Myocyte (in vitro differentiated cells): Measurements from ENCODE around the gene TSPAN10. TPM values are rescaled to one million over a fixed set of nuclear protein-coding genes. Genes with fewer than 3 reads are reported as not detected.
"Not testable (repeated sequence)": the region's sequence is repeated elsewhere in the genome, so short reads cannot be mapped to it uniquely, and the experiment has no call there.

Source experiments
- DNase-seq: peaks from one replicate; pipeline ENCODE4 v3.0.0-alpha.2; 2012; ENCODE audit warnings: low read depth
- total RNA-seq: library from RNA; depleted of rRNA; stranded (reverse); fragments of >200 nt; gene quantifications from 2 replicates; pipeline ENCODE4 v1.2.3, GENCODE V29; 2014

Gene TSPAN10
- total RNA-seq, 1 donor from 2014 or later, result 10.6 TPM

DNA sequence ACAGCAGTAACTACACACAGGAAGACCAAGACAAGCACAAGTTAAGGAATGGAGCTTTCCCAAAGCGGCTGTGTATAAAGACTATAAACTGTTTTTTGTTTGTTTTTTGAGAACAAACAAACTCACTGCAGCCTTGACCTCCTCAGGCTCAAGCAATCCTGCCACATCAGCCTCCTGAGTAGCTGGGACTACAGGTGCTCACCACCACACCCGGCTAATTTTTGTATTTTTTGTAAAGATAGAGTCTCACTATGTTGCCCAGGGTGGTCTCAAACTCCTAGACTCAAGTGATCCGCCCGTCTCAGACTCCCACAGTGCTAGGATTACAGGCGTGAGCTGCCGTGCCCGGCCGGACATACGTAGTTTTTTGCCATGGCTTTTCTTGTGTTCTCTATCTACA, 23.4 kb downstream of the TSPAN10 start:
- no peak for DNase-seq

- DNase-seq, result no peak
Observed at GRCh38 chr17:81662002-81662401, 25.0 kb downstream of the TSPAN10 start.

- DNase-seq, result peak; percentile 64
Observed at GRCh38 chr17:81664051-81664470, 27.1 kb downstream of the TSPAN10 start.

DNA sequence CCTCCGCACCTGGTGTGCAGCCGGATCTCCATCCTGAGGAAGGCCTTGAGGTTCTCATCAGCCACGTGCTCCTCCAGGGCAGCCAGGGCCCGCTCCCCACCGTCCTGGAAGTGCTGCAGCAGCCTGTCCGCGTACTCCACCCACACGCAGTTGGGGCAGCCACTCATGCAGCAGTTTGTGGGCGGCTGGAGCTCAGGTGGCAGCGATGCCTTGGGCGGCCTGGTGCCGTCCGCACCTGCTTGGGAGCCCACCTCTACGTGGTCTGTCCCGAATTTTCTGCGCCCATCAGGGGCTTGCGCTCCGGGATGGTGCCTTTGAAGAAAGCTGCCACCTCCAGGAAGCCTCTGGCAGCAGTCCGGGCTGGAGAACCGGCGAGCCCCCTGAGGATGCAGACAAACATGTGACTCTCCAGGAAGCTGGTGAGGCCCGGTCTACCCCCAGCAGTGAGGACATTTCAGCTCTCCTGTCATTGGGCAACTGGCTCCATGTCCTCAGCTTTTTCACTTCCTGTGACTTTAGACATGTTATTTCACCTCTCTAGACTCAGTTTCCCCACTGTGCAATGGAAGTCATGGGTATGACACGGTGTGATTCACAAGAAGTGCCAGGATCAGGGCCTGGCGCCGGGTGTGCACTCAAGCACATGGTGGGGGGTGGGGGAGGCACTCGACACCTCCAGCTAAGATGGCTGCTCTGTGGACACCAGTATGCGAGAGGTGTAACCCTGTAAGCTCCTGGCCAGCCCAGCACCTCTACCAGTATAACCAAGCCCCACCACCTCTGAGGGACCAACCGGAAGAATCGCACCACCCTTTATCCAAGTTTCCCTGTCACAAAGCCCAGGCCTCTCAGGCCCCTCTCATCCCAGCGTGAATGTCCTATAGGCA, 28.5 kb downstream of the TSPAN10 start:
- DNase-seq, result no peak

DNA sequence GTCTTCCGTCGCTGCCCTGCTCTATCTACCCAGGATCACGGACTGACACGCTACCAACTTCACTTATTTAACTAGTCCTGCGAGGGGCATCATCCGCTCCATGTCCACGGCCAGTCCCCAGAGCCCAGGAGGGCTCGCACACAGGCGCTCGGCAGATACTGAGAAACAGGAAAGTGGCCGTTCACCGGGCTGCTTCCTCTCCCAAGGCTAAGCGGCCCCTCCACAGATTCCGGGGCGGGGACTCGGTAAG, 29.0 kb downstream of the TSPAN10 start:
- DNase-seq, result no peak

- DNase-seq, result peak; percentile 96
Observed at GRCh38 chr17:81666342-81667191, 29.6 kb downstream of the TSPAN10 start, which contains the start of the genes CCDC137 and OXLD1. Gene CCDC137, plus strand, starts transcription at chr17:81666737. Its CDS starts 30 bp downstream, at chr17:81666767. Gene OXLD1, minus strand, starts transcription at chr17:81666605. Its CDS starts 28 bp downstream, at chr17:81666577.

GRCh38 chr17:81667754-81668153, 30.8 kb downstream of the TSPAN10 start:
- DNase-seq, result no peak

GRCh38 chr17:81672504-81672903, 35.5 kb downstream of the TSPAN10 start:
- no peak for DNase-seq

DNA sequence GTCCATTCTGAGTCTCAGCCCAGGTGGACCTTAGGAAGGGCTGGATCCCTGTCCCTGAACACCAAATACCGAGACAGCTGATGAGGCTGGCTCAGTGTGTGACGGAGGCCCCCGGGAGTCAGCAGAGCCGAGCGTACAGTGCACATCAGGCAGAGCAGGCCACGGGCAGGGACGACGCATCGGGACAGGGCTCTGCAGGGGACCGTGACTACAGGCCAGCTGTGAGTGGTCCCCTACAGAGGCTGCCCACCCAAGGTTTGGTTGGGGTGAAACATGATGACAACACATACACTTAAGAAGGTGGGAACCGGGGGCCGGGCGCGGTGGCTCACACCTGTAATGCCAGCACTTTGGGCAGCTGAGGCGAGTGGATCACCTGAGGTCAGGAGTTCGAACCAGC, 36.0 kb downstream of the TSPAN10 start:
- no peak for DNase-seq

DNA sequence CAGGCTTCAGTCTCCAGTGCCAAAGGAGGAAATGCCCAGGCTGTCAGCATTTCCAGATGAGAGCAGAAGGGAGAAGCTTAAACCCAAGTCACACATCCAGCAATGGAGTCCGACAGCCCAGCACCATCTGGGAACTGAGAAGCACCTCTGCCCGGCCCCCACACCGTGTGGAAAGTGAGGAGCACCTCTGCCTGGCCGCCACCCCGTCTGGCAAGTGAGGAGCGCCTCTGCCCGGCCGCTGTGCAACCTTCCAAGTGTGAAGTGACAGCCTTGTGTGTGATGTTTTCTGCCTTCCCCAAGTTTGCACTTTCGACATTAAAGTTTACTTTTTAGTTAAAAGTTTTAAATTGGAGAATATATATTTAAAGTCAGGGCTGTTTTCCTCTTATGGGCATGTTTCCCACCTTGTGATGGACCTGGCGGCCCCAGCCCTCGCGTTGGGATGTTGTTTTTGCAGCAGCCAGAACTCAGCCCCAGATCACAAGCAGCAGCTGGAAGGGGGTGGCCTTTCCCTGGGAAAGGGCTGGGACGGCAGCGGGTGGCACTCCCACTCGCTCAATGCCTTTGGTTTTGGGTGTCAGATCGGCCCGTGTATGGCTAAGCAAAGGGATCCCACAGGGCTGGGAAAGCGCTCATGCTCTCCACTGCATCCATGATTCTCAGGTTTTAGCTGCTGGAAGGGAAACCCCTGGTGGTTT, 36.7 kb downstream of the TSPAN10 start:
- DNase-seq, result no peak

GRCh38 chr17:81675515-81676221, 38.7 kb downstream of the TSPAN10 start:
- DNase-seq, result not testable (repeated sequence)

- DNase-seq, result no peak
Observed at GRCh38 chr17:81676906-81677305, 39.9 kb downstream of the TSPAN10 start.

- DNase-seq, result no peak
Observed at GRCh38 chr17:81680150-81680549, 43.2 kb downstream of the TSPAN10 start.

DNA sequence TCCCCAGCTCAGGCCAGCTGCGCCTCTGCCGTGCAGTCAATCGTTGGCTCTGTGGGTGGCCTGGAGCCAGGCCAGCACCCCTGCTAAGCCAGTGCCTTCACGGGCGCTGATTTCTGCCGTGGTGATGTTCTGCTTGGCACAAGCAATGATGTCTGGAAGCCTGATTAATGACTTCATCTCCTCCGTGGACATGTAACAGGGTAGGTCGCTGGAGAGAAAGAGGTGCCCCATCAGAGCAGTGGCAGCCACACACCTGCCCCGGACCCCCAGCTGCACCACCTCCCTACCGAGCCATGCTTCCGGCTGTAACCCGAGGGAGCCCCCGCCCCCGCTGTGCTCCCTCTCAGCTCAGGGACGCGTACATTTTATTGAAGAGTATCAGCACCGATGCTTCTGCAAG, 44.7 kb downstream of the TSPAN10 start:
- no peak for DNase-seq

DNA sequence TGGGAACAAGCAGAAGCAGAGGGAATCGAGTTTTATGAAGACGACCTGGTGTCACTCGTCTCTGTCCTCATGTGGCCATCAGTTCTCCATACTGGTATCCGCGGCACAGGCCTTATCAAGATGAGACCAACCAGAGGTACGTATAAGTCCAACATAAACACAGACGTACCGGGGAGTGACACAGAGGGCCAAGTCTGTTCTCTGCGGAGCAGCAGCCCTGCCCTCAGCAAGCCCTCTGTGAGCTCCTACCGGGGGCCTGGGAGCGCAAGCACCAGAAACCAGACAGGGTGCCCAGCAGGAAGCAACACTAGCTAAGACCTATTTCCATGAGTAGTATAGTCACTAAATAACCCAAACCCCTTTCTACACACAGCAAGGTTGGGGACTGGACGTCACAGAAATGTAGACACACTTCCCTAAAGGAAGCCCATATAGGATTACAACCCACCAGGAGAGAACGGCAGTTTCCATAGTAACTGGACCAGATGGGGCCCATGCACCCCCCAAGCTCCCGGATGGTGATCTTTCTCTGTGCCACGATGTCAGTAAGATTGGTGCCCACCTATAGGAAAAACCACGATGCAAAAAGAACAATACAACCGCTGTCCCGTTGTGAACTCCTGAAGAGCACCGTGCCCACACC, 45.7 kb downstream of the TSPAN10 start:
- DNase-seq, result no peak

GRCh38 chr17:81683208-81683583, 46.2 kb downstream of the TSPAN10 start:
- no peak for DNase-seq

DNA sequence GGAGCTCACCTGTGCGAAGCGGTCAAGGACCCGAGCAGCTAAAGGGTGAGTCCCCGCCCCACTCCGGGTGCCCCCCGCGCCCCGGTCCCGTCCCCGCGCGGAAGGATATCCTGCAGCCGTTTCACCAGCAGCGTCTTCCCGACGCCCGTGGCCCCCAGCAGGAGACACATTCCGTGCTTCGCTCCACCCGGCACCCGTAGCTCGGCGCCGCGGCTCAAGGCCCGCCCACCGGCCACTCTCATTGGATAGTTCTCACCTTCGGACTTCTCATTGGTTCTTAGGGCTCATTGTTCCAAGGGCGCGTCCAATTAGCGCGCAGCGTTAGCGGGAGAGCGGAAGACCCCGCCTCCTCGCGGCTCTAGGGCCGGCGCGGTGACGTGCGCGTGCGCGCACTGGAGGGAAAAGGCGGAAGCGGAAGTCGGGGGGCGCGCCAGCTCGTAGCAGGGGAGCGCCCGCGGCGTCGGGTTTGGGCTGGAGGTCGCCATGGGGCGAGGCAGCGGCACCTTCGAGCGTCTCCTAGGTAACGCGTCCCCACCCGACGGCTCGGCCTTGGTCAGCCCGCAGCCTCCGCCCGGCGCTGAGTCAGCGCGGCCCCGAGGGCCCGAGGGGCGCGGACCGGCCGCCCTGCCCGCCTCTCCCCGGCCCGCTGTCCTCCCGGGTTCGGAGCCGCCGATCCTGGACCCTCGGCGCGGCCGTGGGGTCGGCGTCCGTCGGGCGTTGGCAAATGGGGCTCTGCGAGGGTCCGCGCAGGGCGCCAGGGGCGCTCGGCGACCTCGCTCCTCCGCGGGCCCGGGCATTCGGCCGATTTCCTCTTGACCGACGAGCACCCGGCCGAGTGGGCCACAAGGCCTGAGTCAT, 46.8 kb downstream of the TSPAN10 start, which contains the start of the genes ARL16 and HGS:
Gene ARL16 (minus strand): TSS at position 214 of the 858 bp plus-strand sequence. CDS start 44 bp downstream, at position 170.
Gene HGS (plus strand): TSS at position 428 of the 858 bp plus-strand sequence. CDS start 56 bp downstream, at position 484.
- DNase-seq, result peak; percentile 99

- no peak for DNase-seq
Observed at GRCh38 chr17:81684442-81684911, 47.5 kb downstream of the TSPAN10 start.

DNA sequence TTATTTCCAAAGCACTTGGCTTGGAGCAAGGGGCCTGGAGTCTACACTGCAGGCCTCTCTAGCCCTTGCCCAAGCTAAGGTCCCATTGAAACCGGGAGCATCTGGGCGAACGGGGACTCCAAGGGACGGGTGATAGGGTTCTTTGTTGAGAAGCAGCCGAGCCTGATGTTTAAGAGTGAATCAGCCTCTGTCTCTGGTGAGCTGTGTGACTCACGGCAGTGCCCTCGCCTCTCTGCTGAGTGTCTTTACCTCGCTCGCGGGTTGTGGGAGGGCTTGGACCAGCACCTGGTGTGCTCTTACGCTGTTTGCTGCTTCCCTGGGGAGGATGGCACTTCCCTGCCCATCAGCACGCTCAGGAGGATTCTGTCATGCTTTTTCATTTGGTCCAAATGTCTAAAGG, 48.1 kb downstream of the TSPAN10 start:
- DNase-seq, result peak; percentile 42
